Activated T-cell treated with anti-CD3 and anti-CD28 coated beads for 48 hours (primary cell): Measurements from ENCODE around the gene BTBD9.

Source experiments
- DNase-seq: peaks from one replicate; pipeline ENCODE4 v3.0.0-alpha.2; 2020; ENCODE audit warnings: low read depth

Gene BTBD9

DNA sequence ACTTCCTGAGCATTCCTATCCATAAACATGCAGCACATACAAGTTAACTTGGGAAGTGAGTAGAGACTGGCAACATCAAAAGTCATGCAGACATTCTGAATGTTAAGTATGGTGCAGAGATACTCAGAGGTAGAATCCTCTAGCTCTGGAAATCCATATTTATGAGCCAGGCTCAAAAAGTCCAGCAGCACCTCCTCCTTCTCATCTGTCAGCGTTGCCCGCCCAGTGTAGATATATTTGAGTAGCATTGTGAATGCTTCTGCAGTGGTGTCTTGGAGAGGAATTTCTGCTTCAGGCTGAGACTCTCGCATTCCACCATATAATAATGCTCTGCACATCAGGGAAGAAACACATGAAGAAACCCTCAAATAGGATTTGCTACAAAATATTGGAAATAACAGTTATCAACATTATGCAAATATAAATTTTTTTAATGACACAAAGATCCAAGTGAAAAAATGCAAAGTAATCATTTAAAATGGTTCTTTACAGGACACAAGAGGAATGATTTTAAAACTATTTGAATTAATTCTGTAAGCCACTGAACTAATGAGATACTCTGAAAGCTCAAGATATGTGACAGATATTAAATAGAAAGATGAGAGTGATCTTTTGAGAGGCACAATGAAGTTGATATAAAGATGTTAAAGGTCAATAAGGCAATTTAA lies 45.6 kb downstream of the BTBD9 start:
- DNase-seq: no peak

DNA sequence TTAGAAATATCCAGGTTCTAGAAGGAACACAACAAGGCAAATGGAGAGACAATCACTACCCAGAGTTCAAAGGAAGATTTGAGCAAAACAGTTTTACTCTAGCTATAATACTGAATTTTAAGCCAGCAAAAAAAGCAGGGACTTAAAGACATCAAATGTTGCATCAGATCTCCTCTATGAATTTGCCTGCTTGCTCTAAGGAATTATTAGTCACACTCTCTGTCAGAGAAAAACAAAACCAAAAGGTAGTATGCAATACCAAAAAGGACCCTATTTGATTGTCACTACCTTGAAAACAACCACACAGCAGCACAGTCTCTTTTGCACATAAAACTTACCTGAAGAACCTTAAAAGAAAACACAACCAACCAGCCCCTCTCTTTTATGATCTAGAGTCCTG lies 46.3 kb downstream of the BTBD9 start:
- no peak for DNase-seq

DNA sequence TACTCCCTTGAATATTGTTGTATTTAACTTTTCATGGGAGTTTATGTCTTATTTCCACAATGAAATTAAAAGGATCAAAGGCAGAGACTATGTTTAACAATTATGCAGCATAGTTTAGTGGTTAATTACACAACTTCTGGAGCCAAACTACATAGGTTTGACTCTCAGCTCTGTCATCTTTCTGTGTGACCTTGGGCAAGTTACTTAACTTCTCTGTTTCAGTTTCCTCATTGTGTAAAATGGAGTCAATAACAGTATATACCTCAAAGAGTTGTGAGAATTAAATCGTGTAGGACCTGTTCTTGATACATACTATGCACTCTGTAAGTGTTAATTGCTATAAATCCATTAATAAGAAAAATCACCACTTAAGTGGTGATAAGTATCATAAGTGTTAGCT lies 48.3 kb downstream of the BTBD9 start:
- no peak for DNase-seq

DNA sequence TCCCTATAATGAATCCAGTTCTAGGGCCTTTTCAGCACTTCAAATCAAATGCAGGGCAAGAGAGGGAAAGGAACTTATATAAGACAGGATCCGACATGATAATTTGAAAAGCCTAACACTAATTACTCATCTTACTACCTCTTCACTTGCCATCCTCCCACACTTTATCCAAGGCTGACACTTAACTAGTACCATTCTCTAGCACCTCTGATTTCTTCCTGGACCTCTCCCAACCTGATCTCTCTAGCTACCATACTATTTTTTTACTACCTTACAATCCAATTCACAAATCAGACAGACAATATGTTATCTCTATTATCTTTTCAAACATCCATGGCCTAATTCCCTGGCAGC lies 50.4 kb downstream of the BTBD9 start:
- no peak for DNase-seq

DNA sequence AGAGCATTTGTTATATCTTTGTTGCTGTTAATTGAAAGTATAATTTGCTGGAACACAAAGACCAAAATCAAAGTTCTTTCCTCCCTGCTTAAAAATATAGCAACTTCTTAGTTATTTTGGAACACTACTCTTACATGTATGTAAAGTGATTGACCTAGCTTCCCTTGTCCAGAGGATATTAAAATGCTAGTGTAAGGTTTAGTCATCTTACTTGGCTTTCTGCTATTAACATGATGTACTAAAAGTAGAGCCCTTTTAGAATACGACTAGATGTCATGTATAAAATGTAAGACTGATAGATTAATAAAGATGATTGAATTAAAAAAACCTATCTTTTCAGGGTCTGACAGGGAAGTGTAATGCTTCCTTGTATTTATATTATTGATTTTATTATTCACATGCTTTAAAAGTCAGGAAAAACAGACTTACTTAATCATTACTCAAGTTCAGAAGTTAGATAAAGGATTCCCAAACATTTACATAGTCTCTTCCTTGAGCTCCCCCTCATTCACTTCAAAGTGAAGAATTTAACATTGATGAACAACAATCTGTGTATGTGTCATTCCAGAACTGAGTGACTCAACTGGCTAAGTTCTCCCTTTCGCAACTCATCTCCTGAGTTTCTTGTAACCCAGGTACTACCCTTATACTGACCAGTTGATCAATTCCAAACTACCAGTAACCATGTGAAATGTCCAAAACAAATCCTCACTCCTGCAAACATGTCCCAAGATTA lies 50.9 kb downstream of the BTBD9 start:
- no peak for DNase-seq

DNA sequence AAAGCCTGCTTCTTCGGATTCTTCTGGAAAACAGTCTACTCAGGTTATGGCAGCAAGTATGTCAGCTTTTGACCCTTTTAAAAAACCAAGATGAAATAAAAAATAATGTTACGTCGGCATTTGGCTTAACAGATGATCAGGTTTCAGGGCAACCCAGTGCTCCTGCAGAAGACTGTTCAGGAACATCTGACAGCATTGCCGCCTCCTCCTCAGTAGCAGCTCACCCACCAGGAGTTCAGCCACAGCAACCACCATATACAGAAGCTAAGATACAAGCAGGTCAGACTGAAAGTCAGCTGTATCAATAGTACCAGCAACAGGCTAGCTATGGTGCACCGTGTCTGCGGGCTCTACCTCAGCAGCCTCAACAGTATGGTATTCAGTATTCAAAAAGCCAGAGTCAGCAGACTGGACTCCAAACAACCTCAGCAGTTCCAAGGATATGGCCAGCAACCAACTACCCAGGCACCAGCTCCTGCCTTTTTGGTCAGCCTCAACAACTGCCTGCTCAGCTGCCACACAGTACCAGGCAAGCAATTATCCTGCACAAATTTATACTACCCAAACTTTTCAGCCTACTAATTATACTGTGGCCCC lies 51.9 kb downstream of the BTBD9 start:
- no peak for DNase-seq

DNA sequence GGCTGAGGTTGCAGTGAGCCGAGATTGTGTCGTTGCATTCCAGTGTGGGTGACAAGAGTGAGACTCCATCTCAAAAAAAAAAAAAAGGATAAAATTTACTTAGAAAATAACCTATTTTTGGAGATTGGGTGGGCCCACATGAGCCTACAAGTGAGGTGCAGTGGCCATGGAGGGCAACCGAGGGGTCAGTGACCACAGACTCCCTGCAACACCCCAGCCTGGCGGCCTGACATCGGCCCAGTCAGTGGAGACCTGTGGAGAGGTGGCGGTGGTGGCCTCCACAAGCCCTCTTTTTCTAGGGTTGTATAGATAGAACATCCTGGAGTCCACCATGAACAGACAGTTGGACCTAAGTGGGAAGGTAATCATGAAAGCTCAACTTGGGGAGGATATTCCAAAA lies 52.7 kb downstream of the BTBD9 start:
- no peak for DNase-seq

DNA sequence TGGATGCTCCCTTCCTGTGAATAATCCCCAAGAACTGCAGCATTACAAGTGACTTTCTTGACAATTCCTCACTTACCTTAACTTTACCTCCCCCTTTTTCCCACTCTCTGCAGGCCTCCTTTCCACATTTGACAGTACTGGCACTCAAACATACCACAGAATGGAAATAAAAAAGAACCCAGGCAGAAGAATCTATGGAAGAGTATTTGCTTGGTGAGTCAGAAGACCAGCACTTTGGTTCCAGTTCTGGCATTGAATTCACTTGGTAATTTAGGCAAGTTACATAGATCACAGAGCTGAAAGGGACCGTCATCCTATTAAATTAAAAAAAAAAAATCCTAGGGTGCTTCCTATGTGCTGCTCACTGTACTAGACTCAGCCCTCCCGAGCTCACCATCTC lies 55.0 kb downstream of the BTBD9 start:
- no peak for DNase-seq

DNA sequence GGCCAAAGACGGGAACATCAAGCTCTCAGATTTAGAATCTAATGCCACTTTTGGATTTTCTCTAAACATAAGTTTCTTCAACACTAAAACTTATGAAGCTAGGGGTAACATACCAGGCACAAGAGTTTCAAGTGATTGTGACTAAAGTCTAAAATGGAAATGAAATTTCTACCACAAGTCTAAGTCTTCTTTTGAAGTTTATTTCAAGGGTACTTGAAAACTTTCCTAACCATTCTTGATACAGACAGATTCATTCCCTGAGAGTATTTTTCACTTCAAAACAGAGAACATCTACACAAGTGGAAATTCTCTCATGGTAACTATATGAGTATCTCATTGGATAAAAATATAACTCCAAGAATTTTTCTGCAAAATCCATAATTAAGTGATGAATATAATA lies 56.2 kb downstream of the BTBD9 start:
- DNase-seq: no peak

DNA sequence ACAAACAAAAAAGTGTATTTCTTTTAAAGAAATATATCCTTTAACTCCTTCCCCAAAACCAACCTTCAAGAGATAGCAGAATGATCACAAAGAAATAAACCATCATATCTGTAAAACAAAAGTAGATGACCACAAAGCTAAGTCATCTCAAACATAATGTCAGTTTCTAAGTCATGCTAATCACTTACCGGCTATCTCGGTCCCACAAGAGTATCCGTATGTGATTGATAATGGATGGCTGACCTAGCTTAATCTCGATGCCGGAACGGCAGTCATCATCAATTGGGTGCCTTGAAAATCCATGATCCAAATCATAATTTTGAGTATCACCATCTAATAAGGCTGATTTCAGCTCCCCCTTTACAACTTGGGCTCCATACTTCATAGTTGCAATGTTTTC lies 59.7 kb downstream of the BTBD9 start:
- DNase-seq: no peak

DNA sequence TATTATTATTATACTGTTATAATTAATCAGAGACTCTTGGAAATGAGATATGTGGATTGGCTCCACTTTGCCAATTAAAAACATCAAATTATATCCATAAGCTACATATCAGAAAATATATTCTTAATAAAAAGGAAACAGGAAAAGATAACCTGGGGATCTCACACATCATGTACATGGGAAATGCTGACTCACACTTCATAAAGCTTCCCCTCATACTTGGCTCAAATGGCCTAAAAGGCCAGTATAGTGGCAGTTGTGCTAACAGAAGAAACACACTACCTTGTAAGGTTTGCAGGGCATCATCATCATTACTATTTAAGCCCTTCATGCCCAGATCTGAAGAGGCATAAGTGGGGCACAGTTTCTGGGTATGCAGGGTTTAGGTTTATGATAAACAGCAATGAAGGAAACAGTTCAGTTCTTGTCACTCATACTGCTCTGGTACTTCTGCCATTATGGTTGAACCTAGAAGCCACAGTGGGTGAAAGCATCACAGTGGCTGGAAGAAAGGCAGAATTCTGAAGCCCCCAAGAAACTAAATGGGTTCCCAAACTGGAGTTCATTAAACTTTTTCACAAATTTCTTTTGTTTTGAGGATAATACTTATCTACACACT lies 60.6 kb downstream of the BTBD9 start:
- no peak for DNase-seq

DNA sequence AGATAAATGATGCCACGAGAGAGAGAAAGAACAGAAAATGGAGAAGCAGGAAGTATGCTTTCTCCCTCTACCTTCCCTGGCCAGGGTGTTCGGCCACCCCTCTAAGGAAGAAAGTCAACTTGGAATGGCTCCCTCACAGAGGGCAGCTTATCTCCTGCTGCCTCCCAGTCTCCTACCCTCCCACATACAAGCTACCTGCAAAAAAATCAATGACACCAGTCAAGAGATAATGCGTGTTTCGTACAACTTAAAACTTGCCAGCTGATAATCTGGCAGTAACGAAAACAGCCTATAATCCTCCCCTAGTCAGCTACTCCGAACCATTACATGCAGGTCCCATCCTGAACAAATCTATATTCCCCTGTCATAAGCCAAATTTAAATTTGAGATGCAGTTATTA lies 61.7 kb downstream of the BTBD9 start:
- no peak for DNase-seq

DNA sequence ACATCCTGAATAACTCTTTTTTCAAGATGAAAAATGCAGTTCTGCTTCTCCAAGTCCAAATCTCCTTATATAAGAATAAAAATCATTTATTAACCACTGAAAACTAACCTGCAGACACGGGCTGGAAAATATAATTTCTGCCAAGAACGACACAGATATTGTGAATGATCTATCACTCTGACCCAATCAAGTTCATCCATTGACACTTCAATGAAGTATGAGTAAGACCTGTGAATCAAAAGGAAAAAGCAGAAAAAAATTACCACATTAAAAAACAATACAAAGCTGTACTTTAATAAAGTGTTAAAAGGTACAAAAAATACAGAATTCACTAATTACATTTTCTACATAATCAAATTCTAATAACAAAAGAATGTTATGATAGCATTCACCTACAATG lies 62.2 kb downstream of the BTBD9 start:
- no peak for DNase-seq

DNA sequence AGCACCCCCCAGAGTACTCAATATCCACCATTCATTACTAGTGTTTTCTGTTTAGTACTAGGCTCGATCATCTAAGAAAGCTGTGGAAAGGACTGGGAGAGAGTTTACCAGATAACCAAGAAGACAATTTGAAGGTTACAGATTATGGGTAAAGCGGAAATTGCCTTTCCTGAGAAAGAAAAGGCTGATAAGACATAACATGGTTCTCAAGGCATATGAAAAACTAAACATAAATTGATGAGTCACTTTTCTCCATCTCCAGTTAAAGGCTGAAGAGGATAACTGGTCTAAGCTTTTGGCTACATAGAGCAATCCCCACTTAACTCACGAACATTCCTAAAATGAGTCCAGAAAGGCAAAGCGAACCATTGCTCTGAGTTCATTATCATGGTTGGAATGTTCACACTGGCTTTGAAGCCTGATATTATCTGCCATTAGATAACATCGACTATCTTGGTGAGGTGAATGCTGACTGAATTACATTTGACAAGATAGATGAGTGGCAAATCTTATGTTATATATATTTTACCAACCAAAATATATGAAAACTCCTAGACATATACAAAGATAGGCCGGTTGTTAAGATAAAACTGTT lies 65.8 kb downstream of the BTBD9 start:
- no peak for DNase-seq

DNA sequence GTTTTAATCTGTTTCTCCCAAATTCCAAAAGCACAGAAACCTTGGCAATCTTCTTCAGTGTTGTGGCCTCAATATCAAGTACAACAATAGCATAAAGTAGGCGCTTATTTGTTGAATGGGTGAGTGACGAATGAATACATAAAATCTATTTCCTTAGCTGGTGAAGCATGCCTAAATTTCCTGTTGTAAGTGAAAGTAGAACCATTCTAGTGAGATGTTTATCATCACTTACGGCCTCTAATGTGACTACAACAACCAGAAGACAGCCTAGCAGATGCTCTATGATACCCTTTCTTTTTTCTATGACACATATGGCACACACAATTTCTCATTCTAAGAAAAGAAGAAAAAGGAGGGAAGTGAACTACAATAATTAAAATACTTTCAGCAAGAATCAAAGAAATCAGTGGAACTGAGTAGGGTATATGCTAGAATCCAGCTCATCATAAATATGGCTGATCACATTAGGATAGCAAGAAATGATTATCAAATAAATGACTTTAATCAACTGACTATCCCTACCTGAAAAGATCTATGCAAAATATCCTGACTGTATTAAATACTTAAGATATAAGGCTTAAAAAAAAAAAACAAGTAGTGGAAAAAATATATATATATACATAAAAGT lies 67.4 kb downstream of the BTBD9 start:
- no peak for DNase-seq

DNA sequence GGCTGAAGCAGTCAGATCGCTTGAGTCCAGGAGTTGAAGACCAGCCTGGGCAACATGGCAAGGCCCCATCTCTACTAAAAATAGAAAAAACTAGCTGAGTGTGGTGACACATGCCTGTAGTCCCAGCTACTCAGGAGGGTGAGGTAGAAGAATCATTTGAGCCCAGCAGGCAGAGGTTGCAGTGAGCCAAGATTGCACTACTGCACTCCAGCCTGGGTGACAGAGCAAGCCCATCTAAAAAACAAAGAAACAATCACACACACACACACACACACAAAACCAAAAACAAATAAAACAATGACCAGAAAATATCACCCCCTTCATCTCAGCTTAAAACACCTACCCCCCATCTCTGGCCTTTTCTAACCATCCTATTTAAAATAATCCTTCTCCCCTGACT lies 68.0 kb downstream of the BTBD9 start:
- DNase-seq: no peak

DNA sequence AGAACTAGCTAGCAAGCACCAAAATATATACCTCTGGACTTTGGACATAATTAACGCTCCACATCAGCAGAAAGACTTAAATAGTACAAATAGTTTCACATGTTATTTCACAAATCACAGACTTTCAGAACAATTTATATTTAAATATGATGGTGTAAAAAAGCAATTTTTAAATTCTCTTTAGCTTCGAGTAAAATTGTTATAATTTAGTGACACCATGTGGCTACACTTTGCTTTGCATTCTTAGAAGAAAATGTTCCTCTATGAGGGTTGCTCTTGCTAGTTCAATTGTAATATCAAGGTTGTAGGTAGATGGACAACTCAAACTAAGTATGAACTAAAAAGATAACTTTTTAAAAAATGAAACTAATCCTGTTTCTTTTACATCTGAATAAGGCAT lies 69.0 kb downstream of the BTBD9 start:
- no peak for DNase-seq

DNA sequence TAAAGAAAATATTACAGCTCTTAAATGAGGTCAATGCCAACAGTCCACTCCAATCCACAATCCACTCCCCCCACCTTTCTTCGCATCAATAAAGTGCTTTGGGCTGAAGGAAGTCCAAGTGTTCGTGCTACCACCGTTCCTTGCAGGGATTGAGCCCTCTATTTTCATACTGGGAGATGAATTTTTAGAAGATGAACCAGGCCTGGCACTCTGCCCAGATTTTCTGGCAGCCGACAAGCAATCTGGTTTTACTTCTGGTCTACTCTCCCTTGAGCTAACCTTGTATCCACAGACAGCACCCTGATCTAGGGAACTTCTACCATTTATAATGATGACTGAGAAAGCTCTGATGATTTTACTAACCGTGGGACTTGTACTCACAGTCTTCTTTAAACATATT lies 72.3 kb downstream of the BTBD9 start:
- DNase-seq: no peak

DNA sequence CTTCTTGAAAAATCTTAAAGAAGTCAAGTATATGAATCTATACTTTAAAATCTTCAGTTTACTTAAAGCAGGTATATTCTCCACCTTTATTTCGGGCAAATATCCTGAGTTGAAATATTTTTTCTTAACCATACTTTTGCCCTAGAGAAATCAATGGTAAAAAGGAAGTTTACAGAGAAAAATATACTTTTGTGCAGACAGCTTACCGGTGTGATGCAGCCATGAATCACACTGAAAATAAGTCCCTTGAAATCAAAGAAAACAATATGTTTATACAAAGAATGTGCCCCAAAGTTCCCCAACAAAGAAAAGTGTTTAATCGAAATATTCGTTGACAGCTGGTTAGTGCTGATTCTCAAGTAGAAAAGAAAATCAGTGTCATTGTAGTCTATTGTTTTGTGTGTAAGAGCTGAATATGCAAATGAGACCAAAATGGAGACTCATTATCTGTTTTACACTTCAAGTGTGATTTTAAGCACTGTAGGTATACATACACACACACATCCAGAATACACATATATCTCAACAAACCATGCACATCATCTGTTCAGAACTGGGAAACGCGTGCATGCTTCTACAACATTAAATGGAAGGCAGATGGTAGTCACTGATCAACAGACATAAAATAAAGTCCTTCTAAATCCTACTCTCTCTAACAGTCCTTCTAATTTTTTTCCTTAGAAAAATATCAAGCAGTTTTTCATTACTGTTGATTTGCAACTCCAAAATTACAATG lies 73.3 kb downstream of the BTBD9 start:
- DNase-seq: no peak

DNA sequence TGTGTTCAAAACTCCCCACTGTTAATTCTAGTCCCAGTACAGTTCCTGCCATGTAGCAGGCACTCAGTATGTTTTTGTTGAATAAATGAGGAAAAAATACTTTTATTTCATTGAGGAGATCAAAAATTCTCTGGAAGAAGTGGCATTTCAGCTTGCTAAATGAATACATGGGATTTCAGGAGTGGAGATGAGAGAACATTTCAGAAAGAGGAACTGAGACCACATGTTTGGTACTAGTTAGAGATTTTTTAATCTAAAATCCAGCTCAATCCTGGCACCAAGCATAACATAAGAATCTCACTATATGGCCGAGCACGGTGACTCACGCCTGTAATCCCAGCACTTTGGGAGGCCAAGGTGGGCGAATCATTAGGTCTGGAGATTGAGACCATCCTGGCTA lies 75.4 kb downstream of the BTBD9 start:
- no peak for DNase-seq

DNA sequence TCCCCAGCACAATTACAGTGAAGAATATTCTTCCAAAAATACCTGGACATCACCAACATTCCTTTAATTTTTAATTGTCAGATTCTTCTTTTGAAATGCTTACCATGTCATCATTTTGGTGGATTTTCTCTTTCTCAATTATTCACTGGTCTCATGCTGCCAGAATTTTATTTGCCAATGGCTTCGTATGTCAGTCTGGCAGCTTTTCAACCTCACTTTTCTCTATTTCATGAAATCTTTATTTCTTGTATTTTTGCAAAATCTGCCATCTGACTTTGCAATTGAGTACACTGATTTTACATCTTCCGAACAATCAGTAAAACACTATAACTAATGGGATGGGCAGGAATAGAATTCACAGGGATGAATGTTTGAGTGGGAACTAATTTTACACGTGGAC lies 84.1 kb downstream of the BTBD9 start:
- no peak for DNase-seq
